Smooth muscle cell (in vitro differentiated cells): ENCODE results near the gene CD83. TPM values are rescaled to one million over a fixed set of nuclear protein-coding genes. Genes with fewer than 3 reads are reported as not detected.

Experiments used
- DNase-seq: peaks from one replicate; lab custom pipeline; 2025; ENCODE audit not compliant: unreplicated experiment; lab: John Stamatoyannopoulos, UW
- H2AFZ ChIP-seq: fragments of 200-600 bp; sonication (generic); 2 replicates; pipeline ENCODE4 v1.6.0; 2016; ENCODE audit warnings: antibody characterized with exemption, low read depth, mild to moderate bottlenecking
- H3F3A ChIP-seq: fragments of 200-600 bp; sonication (generic); 2 replicates; pipeline ENCODE4 v1.6.0; 2017; ENCODE audit warnings: antibody characterized with exemption, low read depth
- H3K27ac ChIP-seq: fragments of 200-600 bp; sonication (generic); 2 replicates; pipeline ENCODE4 v1.5.1; 2016; ENCODE audit warnings: low read depth, mild to moderate bottlenecking
- H3K27me3 ChIP-seq: fragments of 200-600 bp; sonication (generic); 2 replicates; pipeline ENCODE4 v1.6.1; 2016; ENCODE audit warnings: low read depth, mild to moderate bottlenecking
- H3K36me3 ChIP-seq: fragments of 200-600 bp; sonication (generic); 2 replicates; pipeline ENCODE4 v1.5.1; 2016; ENCODE audit warnings: low read depth
- H3K4me1 ChIP-seq: fragments of 200-600 bp; sonication (generic); 2 replicates; pipeline ENCODE4 v1.5.1; 2016; ENCODE audit warnings: low read depth
- H3K4me2 ChIP-seq: fragments of 200-600 bp; sonication (generic); 2 replicates; pipeline ENCODE4 v1.6.0; 2016; ENCODE audit warnings: mild to moderate bottlenecking
- H3K4me3 ChIP-seq: fragments of 200-600 bp; sonication (generic); 2 replicates; pipeline ENCODE4 v1.5.1; 2016; ENCODE audit warnings: mild to moderate bottlenecking
- H3K79me2 ChIP-seq: fragments of 200-600 bp; sonication (generic); 2 replicates; pipeline ENCODE4 v1.6.0; 2016; ENCODE audit warnings: low read depth, mild to moderate bottlenecking
- H3K9ac ChIP-seq: fragments of 200-600 bp; sonication (generic); 2 replicates; pipeline ENCODE4 v1.6.0; 2016; ENCODE audit warnings: low read depth
- H3K9me3 ChIP-seq: fragments of 200-600 bp; sonication (generic); replicated peaks from 2 replicates; pipeline ENCODE4 v1.5.1; 2016; ENCODE audit warnings: low read depth
- H4K20me1 ChIP-seq: fragments of 200-600 bp; sonication (generic); 2 replicates; pipeline ENCODE4 v1.6.0; 2016; ENCODE audit warnings: low read depth
- WGBS: methylation state at CpG from one replicate; pipeline ENCODE4 v1.1.7; 2016; ENCODE audit warnings: low lambda C conversion rate; 5-methylcytosine and 5-hydroxymethylcytosine counted together
- polyA plus RNA-seq: library from polyadenylated mRNA; unstranded; fragments of >200 nt; fragmentation: Nextera tagmentation; extraction: Ambion mirVana; gene quantifications from 2 replicates; pipeline ENCODE4 v1.2.1, GENCODE V29; 2016
- total RNA-seq: library from RNA; depleted of rRNA; stranded (reverse); fragments of >200 nt; gene quantifications from 2 replicates; pipeline ENCODE4 v1.2.3, GENCODE V29; 2014
- TF ChIP-seq, protein P1 (sequence below): fragments of 200-600 bp; sonication (generic); IDR thresholded peaks from 2 replicates; pipeline ENCODE4 v1.5.1; 2017; ENCODE audit warnings: borderline replicate concordance, mild to moderate bottlenecking, antibody characterized with exemption; ENCODE audit not compliant: insufficient read depth, poor library complexity, severe bottlenecking

Gene CD83
- total and polyA plus RNA-seq, 2 experiments from 2014 or later, result 2.3 to 4.0 TPM

DNA sequence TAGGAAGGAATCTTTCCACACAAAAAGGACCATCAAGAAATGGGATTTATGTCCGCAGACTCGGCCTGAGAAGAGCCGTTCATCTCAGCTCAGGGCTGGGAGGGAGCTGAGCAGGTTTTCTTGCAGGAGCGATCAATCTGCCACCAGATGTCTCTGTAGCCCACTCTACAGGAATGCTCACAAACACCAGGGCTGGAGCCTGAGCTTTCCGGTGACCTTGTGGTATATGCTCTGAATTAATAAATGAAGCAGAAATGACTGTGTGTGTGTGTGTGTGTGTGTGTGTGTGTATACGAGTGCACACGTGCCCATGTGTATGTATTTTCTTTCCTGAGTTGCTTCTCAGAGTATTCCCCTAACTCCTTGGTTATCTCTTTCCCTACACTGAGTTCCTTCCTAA, 12.0 kb downstream of the CD83 start:
- no peaks in the 10 kb centered on the region for H3K4me1 ChIP-seq
- no peaks in the 10 kb centered on the region for H3K79me2 ChIP-seq
- TF ChIP-seq, protein P1, sequence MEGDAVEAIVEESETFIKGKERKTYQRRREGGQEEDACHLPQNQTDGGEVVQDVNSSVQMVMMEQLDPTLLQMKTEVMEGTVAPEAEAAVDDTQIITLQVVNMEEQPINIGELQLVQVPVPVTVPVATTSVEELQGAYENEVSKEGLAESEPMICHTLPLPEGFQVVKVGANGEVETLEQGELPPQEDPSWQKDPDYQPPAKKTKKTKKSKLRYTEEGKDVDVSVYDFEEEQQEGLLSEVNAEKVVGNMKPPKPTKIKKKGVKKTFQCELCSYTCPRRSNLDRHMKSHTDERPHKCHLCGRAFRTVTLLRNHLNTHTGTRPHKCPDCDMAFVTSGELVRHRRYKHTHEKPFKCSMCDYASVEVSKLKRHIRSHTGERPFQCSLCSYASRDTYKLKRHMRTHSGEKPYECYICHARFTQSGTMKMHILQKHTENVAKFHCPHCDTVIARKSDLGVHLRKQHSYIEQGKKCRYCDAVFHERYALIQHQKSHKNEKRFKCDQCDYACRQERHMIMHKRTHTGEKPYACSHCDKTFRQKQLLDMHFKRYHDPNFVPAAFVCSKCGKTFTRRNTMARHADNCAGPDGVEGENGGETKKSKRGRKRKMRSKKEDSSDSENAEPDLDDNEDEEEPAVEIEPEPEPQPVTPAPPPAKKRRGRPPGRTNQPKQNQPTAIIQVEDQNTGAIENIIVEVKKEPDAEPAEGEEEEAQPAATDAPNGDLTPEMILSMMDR, result peak; percentile 59
- H3K9me3 ChIP-seq, result no peaks in the 10 kb centered on the region
- H3K36me3 ChIP-seq, result no peaks in the 10 kb centered on the region
- no peaks in the 10 kb centered on the region for H4K20me1 ChIP-seq
- no peaks in the 10 kb centered on the region for H3K27me3 ChIP-seq
- DNase-seq, result no peak
- no peak overlapping the region for H3K4me2 ChIP-seq
- no peak overlapping the region for H3K27ac ChIP-seq
- no peaks in the 10 kb centered on the region for H3F3A ChIP-seq
- no peak overlapping the region for H3K4me3 ChIP-seq
- H2AFZ ChIP-seq, result peak overlapping the region; percentile 28
- H3K9ac ChIP-seq, result no peak overlapping the region
- 23% methylated on average over 7 of the region's 7 CpGs for WGBS

DNA sequence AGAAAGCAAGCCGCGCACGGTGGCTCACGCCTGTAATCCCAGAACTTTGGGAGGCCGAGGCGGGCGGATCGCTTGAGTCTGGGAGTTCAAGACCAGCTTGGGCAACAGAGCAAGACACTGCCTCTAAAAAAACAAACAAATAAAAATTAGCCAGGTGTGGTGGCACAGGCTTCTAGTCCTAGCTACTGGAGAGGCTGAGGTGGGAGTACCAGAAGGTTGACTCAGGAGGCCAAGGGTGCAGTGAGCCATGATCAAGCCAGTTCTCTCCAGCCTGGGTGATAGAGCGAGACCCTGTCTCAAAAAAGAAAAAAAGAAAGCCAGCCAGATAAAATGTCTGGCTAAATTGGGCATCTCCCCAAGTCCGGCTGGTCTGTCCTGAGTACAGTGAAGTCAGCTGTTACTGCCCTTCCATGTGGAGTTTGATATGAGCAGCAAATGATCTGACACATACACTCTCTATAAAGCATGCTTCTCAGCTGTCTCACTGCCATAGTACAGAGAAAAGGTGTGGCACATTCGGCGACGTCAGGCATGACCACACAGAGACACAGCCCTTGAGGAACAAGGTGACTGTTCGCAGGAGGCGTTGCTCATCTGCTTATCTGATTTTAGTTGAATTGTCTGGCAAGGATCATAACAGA, 13.0 kb downstream of the CD83 start:
- Histone ChIP-seq H3F3A (no peaks in the 10 kb centered on the region), H3K9ac (no peak overlapping the region)
- WGBS, result 92% methylated on average over 15 of the region's 15 CpGs

DNA sequence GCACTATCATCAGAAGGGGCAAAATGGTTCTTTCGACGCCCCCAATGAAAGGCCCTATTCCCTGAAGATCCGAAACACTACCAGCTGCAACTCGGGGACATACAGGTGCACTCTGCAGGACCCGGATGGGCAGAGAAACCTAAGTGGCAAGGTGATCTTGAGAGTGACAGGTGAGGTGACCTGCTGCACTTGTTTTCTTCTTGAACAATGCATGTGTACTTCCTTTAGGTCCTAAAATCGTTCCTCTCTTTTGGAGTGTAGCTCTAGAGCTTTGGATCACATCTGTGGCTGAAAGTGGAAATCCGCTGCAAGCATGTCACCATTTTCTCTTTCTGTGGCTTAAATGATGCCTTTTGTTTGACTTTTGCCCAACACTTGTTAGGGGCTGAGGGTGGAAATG, 14.0 kb downstream of the CD83 start:
- Histone ChIP-seq H3K9me3 (no peaks in the 10 kb centered on the region), H3K4me3 (no peak overlapping the region), H3K4me1 (no peaks in the 10 kb centered on the region), H3K79me2 (no peaks in the 10 kb centered on the region), H3F3A (no peaks in the 10 kb centered on the region), H3K27ac (no peak overlapping the region), H3K9ac (no peak overlapping the region), H2AFZ (no peak overlapping the region), H4K20me1 (no peaks in the 10 kb centered on the region), H3K4me2 (no peak overlapping the region), H3K36me3 (no peaks in the 10 kb centered on the region), H3K27me3 (no peaks in the 10 kb centered on the region)
- WGBS, result 97% methylated on average over 7 of the region's 7 CpGs
- TF ChIP-seq, protein P1, result no peak
- no peak for DNase-seq

More for the DNA sequence above, 13.0 kb downstream of the CD83 start:
- Histone ChIP-seq H2AFZ (no peak overlapping the region), H3K79me2 (no peaks in the 10 kb centered on the region), H3K4me2 (no peak overlapping the region), H3K4me3 (no peak overlapping the region), H3K4me1 (no peaks in the 10 kb centered on the region), H4K20me1 (no peaks in the 10 kb centered on the region), H3K9me3 (no peaks in the 10 kb centered on the region), H3K36me3 (no peaks in the 10 kb centered on the region), H3K27ac (no peak overlapping the region), H3K27me3 (no peaks in the 10 kb centered on the region)
- DNase-seq, result no peak
- TF ChIP-seq, protein P1, result no peak

DNA sequence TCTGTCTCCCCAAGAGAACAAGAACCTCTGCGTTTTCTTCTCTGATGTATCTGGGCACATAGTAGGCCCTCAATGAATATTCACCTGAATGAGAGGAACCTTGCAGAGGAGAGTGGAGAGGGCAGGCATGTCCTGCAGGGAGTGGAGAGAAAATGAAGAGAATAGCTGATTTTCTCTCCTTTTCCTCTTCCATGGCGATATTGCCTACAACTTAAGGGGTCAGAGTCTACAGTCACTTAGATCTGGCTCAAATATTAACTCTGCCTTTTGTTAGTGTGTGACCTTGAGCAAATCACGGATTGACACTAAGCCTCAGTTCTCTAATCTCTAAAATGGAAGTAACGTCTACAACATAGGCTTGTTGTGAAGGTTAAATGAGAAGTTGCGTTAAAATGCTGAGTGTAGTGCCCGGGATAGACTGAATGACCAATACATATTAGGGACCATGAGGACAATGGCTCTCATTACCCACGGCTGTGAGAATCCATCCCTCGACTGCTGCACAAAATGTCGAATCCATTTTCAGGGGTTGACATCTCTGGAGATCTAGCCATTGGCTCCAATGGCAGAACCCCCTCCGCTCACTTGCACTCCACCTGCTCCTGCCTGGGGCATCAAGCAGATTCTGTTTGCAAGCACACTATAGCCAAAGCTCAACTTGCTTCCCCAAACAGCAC, 14.8 kb downstream of the CD83 start:
- Histone ChIP-seq H3K27ac (no peak overlapping the region), H3K9ac (no peak overlapping the region), H3K36me3 (no peaks in the 10 kb centered on the region), H3K4me3 (no peak overlapping the region), H3K4me2 (no peak overlapping the region), H3K79me2 (no peaks in the 10 kb centered on the region), H3K27me3 (no peaks in the 10 kb centered on the region), H3K4me1 (no peaks in the 10 kb centered on the region), H3K9me3 (no peaks in the 10 kb centered on the region), H2AFZ (no peak overlapping the region), H4K20me1 (no peaks in the 10 kb centered on the region), H3F3A (no peaks in the 10 kb centered on the region)
- 93% methylated on average over 10 of the region's 10 CpGs for WGBS
- DNase-seq, result no peak
- TF ChIP-seq, protein P1, result no peak
